ENCODE results near the gene SPATA31D3.

- TF ChIP-seq, protein P1, sequence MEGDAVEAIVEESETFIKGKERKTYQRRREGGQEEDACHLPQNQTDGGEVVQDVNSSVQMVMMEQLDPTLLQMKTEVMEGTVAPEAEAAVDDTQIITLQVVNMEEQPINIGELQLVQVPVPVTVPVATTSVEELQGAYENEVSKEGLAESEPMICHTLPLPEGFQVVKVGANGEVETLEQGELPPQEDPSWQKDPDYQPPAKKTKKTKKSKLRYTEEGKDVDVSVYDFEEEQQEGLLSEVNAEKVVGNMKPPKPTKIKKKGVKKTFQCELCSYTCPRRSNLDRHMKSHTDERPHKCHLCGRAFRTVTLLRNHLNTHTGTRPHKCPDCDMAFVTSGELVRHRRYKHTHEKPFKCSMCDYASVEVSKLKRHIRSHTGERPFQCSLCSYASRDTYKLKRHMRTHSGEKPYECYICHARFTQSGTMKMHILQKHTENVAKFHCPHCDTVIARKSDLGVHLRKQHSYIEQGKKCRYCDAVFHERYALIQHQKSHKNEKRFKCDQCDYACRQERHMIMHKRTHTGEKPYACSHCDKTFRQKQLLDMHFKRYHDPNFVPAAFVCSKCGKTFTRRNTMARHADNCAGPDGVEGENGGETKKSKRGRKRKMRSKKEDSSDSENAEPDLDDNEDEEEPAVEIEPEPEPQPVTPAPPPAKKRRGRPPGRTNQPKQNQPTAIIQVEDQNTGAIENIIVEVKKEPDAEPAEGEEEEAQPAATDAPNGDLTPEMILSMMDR (IDR thresholded peaks at IDR 0.05; ENCODE audit: insufficient read depth, low read length, poor library complexity, severe bottlenecking): no peak
- TF ChIP-seq EZH2phosphoT487 (conservative IDR thresholded peaks at IDR 0.05; ENCODE audit: low read length): no peak
Observed at GRCh38 chr9:81915801-81916505, 27.3 kb upstream of the SPATA31D3 start.

Data from SU-DHL-6 (cell line).